SK-N-SH treated with all-trans-retinoic acid at 6 μM for 48 hours (cell line): ENCODE measurements around the gene PTRH1.

Source experiments
- ATAC-seq: fragments of 200-7000 bp; cut with Tn5 transposase; 3 replicates; pipeline ENCODE4 v1.9.1; 2020; ENCODE audit warnings: mild to moderate bottlenecking, moderate library complexity
- ARNTL ChIP-seq: fragments of 450-650 bp; formaldehyde crosslinking; IDR thresholded peaks from 2 replicates; pipeline ENCODE4 v1.5.0; 2020; ENCODE audit warnings: low read depth, mild to moderate bottlenecking, moderate library complexity, borderline replicate concordance
- BACH2 ChIP-seq: fragments of 250-450 bp; sonication (Bioruptor Pico); IDR thresholded peaks from 2 replicates; pipeline ENCODE4 v1.9.0; 2021; ENCODE audit warnings: mild to moderate bottlenecking, borderline replicate concordance
- CREB5 ChIP-seq: fragments of 250-450 bp; sonication (Bioruptor Pico); IDR thresholded peaks from 2 replicates; pipeline ENCODE4 v1.5.1; 2020; ENCODE audit warnings: low read depth, mild to moderate bottlenecking, moderate library complexity
- CSDC2 ChIP-seq: fragments of 250-450 bp; sonication (Bioruptor Pico); IDR thresholded peaks from 2 replicates; pipeline ENCODE4 v1.5.0; 2020; ENCODE audit warnings: mild to moderate bottlenecking, moderate library complexity
- CSRNP3 ChIP-seq: fragments of 250-450 bp; sonication (Bioruptor Pico); IDR thresholded peaks from 2 replicates; pipeline ENCODE4 v1.5.1; 2021; ENCODE audit warnings: mild to moderate bottlenecking, moderate library complexity
- ESRRG ChIP-seq: fragments of 250-450 bp; sonication (Bioruptor Pico); IDR thresholded peaks from 2 replicates; pipeline ENCODE4 v1.6.1; 2021; ENCODE audit warnings: mild to moderate bottlenecking
- GLIS3 ChIP-seq: fragments of 250-450 bp; sonication (Bioruptor Pico); IDR thresholded peaks from 2 replicates; pipeline ENCODE4 v1.5.0; 2020; ENCODE audit warnings: mild to moderate bottlenecking, moderate library complexity
- ISL1 ChIP-seq: fragments of 250-450 bp; sonication (Bioruptor Pico); IDR thresholded peaks from 2 replicates; pipeline ENCODE4 v2.1.2; 2022; ENCODE audit warnings: mild to moderate bottlenecking, moderate library complexity
- OSR1 ChIP-seq: fragments of 250-450 bp; sonication (Bioruptor Pico); IDR thresholded peaks from 2 replicates; pipeline ENCODE4 v1.8.0; 2022; ENCODE audit warnings: moderate library complexity, mild to moderate bottlenecking, inconsistent platforms
- PATZ1 ChIP-seq: fragments of 250-450 bp; sonication (Bioruptor Pico); IDR thresholded peaks from 2 replicates; pipeline ENCODE4 v1.8.0; 2020; ENCODE audit warnings: mild to moderate bottlenecking, moderate library complexity, borderline replicate concordance
- POU6F1 ChIP-seq: fragments of 250-450 bp; sonication (Bioruptor Pico); IDR thresholded peaks from 2 replicates; pipeline ENCODE4 v1.8.0; 2021; ENCODE audit warnings: low read depth, mild to moderate bottlenecking, moderate library complexity, borderline replicate concordance
- PPARA ChIP-seq: fragments of 250-450 bp; sonication (Bioruptor Pico); IDR thresholded peaks from 2 replicates; pipeline ENCODE4 v1.5.0; 2020; ENCODE audit warnings: mild to moderate bottlenecking, borderline replicate concordance
- SNAI2 ChIP-seq: fragments of 250-450 bp; sonication (Bioruptor Pico); IDR thresholded peaks from 2 replicates; pipeline ENCODE4 v1.5.0; 2020; ENCODE audit warnings: mild to moderate bottlenecking, moderate library complexity
- TCF4 ChIP-seq: fragments of 250-450 bp; sonication (Bioruptor Pico); IDR thresholded peaks from 2 replicates; pipeline ENCODE4 v1.8.0; 2021; ENCODE audit warnings: mild to moderate bottlenecking, moderate library complexity, borderline replicate concordance
- TOX ChIP-seq: fragments of 250-450 bp; sonication (Bioruptor Pico); IDR thresholded peaks from 2 replicates; pipeline ENCODE4 v1.8.0; 2021; ENCODE audit warnings: mild to moderate bottlenecking, moderate library complexity, borderline replicate concordance
- TSHZ2 ChIP-seq: fragments of 250-450 bp; sonication (Bioruptor Pico); IDR thresholded peaks from 2 replicates; pipeline ENCODE4 v1.5.0; 2020; ENCODE audit warnings: mild to moderate bottlenecking, moderate library complexity
- ZC3H10 ChIP-seq: fragments of 250-450 bp; sonication (Bioruptor Pico); IDR thresholded peaks from 2 replicates; pipeline ENCODE4 v1.5.1; 2021; ENCODE audit warnings: mild to moderate bottlenecking, moderate library complexity
- ZFP3 ChIP-seq: fragments of 250-450 bp; sonication (Bioruptor Pico); IDR thresholded peaks from 2 replicates; pipeline ENCODE4 v1.5.0; 2020; ENCODE audit warnings: mild to moderate bottlenecking, moderate library complexity
- ZFP30 ChIP-seq: fragments of 450-650 bp; formaldehyde crosslinking; IDR thresholded peaks from 2 replicates; pipeline ENCODE4 v1.5.0; 2022; ENCODE audit warnings: mild to moderate bottlenecking, moderate library complexity
- ZNF565 ChIP-seq: fragments of 450-650 bp; formaldehyde crosslinking; conservative IDR thresholded peaks from 2 replicates; pipeline ENCODE4 v1.5.0; 2020; ENCODE audit warnings: low read depth, mild to moderate bottlenecking, moderate library complexity
- ZNF70 ChIP-seq: fragments of 450-650 bp; formaldehyde crosslinking; IDR thresholded peaks from 2 replicates; pipeline ENCODE4 v1.5.0; 2020; ENCODE audit warnings: mild to moderate bottlenecking, moderate library complexity
- ZNF8 ChIP-seq: fragments of 450-650 bp; formaldehyde crosslinking; IDR thresholded peaks from 2 replicates; pipeline ENCODE4 v1.5.0; 2020; ENCODE audit warnings: mild to moderate bottlenecking, moderate library complexity

The PTRH1 gene

GRCh38 chr9:127700140-127700539 is 15.3 kb downstream of the PTRH1 start:
- ATAC-seq: no peak
- TF ChIP-seq CREB5 (CRISPR knock-in tag) (no peak), ZFP30 (no peak)

GRCh38 chr9:127698985-127699670 is 16.3 kb downstream of the PTRH1 start:
- TF ChIP-seq ZFP3 (CRISPR knock-in tag) (no peak), SNAI2 (CRISPR knock-in tag) (no peak; the same call in 1 of the 2 replicates), ESRRG (CRISPR knock-in tag) (no peak), ZC3H10 (no peak), PPARA (CRISPR knock-in tag) (no peak), ZNF8 (CRISPR knock-in tag) (no peak), POU6F1 (CRISPR knock-in tag) (no peak), TOX (no peak), CSDC2 (no peak), ZNF565 (CRISPR knock-in tag) (no peak), ARNTL (CRISPR knock-in tag) (no peak), ISL1 (CRISPR knock-in tag) (no peak), CREB5 (CRISPR knock-in tag) (no peak), PATZ1 (CRISPR knock-in tag) (no peak), GLIS3 (CRISPR knock-in tag) (no peak), ZNF70 (CRISPR knock-in tag) (no peak), ZFP30 (no peak), TCF4 (CRISPR knock-in tag) (no peak)
- peak; percentile 95 for ATAC-seq

- TF ChIP-seq SNAI2 (CRISPR knock-in tag) (no peak), CREB5 (CRISPR knock-in tag) (no peak)
- ATAC-seq: no peak
Measured at GRCh38 chr9:127698386-127698785, 17.1 kb downstream of the PTRH1 start.

GRCh38 chr9:127697575-127697974 is 17.9 kb downstream of the PTRH1 start:
- ATAC-seq: no peak
- no peak for TF ChIP-seq TSHZ2 (CRISPR knock-in tag)
- no peak for TF ChIP-seq BACH2 (CRISPR knock-in tag)
- no peak for TF ChIP-seq GLIS3 (CRISPR knock-in tag)
- no peak for TF ChIP-seq TOX
- TF ChIP-seq OSR1 (CRISPR knock-in tag): no peak
- no peak for TF ChIP-seq ISL1 (CRISPR knock-in tag)
- no peak for TF ChIP-seq ZNF70 (CRISPR knock-in tag)
- no peak for TF ChIP-seq PATZ1 (CRISPR knock-in tag)
- no peak for TF ChIP-seq CSRNP3 (CRISPR knock-in tag)
- TF ChIP-seq ARNTL (CRISPR knock-in tag): no peak
